ENCODE data around the gene PPEF1.

PPEF1 gene

GRCh38 chrX:18719852-18720251 lies 12.4 kb downstream of the PPEF1 start:
- Histone ChIP-seq H3K36me3 (ENCODE audit: control insufficient read depth, low read length) (no peaks in the 10 kb centered on the region), H3K27me3 (ENCODE audit: control insufficient read depth, low read length) (no peaks in the 10 kb centered on the region), H3K9me2 (replicated peaks; ENCODE audit: control insufficient read depth, low read length) (no peaks in the 10 kb centered on the region), H3K27ac (ENCODE audit: low read depth, low read length) (no peak overlapping the region), H3K4me3 (ENCODE audit: low read length) (no peak overlapping the region), H3K4me1 (ENCODE audit: control insufficient read depth, low read length) (no peaks in the 10 kb centered on the region), H3F3A (ENCODE audit: control insufficient read depth, insufficient read depth) (no peaks in the 10 kb centered on the region), H3K79me2 (ENCODE audit: control insufficient read depth, low read length) (no peaks in the 10 kb centered on the region), H3K9me3 (ENCODE audit: control insufficient read depth, insufficient read depth, low read length) (no peaks in the 10 kb centered on the region), H3K4me2 (ENCODE audit: low read length) (no peak overlapping the region), H4K20me1 (ENCODE audit: control insufficient read depth, insufficient read depth, low read depth, low read length) (no peaks in the 10 kb centered on the region)
- TF ChIP-seq EZH2phosphoT487 (IDR thresholded peaks at IDR 0.05; ENCODE audit: borderline replicate concordance, low read length) (no peak), CTCF (IDR thresholded peaks at IDR 0.05; ENCODE audit: low read depth, low read length, poor library complexity, severe bottlenecking) (no peak)

- Histone ChIP-seq H3K4me2 (ENCODE audit: low read length) (no peak overlapping the region), H3K79me2 (ENCODE audit: control insufficient read depth, low read length) (no peaks in the 10 kb centered on the region), H3K9me3 (ENCODE audit: control insufficient read depth, insufficient read depth, low read length) (no peaks in the 10 kb centered on the region), H3K4me3 (ENCODE audit: low read length) (no peak overlapping the region), H3K27ac (ENCODE audit: low read depth, low read length) (no peak overlapping the region), H3K27me3 (ENCODE audit: control insufficient read depth, low read length) (no peaks in the 10 kb centered on the region), H3K4me1 (ENCODE audit: control insufficient read depth, low read length) (no peaks in the 10 kb centered on the region), H3K36me3 (ENCODE audit: control insufficient read depth, low read length) (no peaks in the 10 kb centered on the region), H3K9me2 (replicated peaks; ENCODE audit: control insufficient read depth, low read length) (no peaks in the 10 kb centered on the region), H3F3A (ENCODE audit: control insufficient read depth, insufficient read depth) (no peaks in the 10 kb centered on the region), H4K20me1 (ENCODE audit: control insufficient read depth, insufficient read depth, low read depth, low read length) (no peaks in the 10 kb centered on the region)
- TF ChIP-seq CTCF (IDR thresholded peaks at IDR 0.05; ENCODE audit: low read depth, low read length, poor library complexity, severe bottlenecking) (no peak), EZH2phosphoT487 (IDR thresholded peaks at IDR 0.05; ENCODE audit: borderline replicate concordance, low read length) (no peak)
These were observed 14.4 kb downstream of the PPEF1 start for GRCh38 chrX:18721683-18722499.

DNA sequence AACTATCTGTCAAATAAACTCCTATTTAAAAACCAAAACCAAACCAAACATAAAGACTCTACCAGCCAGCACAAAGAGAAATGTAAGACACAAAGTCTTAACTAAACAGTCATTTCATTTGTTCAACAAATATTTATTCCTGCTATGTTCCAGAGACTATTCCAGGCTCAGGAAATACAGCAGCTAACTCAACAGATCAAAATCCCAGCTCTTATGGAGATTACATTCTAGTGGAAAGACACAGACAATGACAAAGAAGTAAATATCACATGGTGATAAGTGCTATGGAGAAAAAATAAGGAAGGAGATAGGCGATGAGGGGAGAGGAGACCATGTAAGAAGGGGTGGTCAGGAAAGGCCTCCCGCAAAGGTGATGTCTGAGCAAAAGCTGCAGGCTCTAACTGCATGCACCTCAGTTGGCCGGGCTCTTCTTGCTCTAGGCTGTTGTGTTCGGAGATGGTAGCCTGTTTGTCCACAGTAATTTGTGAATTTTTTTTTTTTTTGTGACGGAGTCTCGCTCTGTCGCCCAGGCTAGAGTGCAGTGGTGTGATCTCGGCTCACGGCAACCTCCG lies 15.1 kb downstream of the PPEF1 start:
- TF ChIP-seq EZH2phosphoT487 (IDR thresholded peaks at IDR 0.05; ENCODE audit: borderline replicate concordance, low read length) (no peak), CTCF (IDR thresholded peaks at IDR 0.05; ENCODE audit: low read depth, low read length, poor library complexity, severe bottlenecking) (no peak)
- H3K4me3 ChIP-seq (ENCODE audit: low read length) = no peak overlapping the region
- no peak overlapping the region for H3K27ac ChIP-seq (ENCODE audit: low read depth, low read length)
- no peaks in the 10 kb centered on the region for H3K9me2 ChIP-seq (replicated peaks; ENCODE audit: control insufficient read depth, low read length)
- no peaks in the 10 kb centered on the region for H3K79me2 ChIP-seq (ENCODE audit: control insufficient read depth, low read length)
- no peaks in the 10 kb centered on the region for H3K36me3 ChIP-seq (ENCODE audit: control insufficient read depth, low read length)
- H3K4me1 ChIP-seq (ENCODE audit: control insufficient read depth, low read length) = no peaks in the 10 kb centered on the region
- H3K27me3 ChIP-seq (ENCODE audit: control insufficient read depth, low read length) = no peaks in the 10 kb centered on the region
- no peak overlapping the region for H3K4me2 ChIP-seq (ENCODE audit: low read length)
- no peaks in the 10 kb centered on the region for H3F3A ChIP-seq (ENCODE audit: control insufficient read depth, insufficient read depth)
- H3K9me3 ChIP-seq (ENCODE audit: control insufficient read depth, insufficient read depth, low read length) = no peaks in the 10 kb centered on the region
- H4K20me1 ChIP-seq (ENCODE audit: control insufficient read depth, insufficient read depth, low read depth, low read length) = no peaks in the 10 kb centered on the region

All from DOHH2 (cell line).